ENCODE measurements around the gene ASB16. TPM values are rescaled to one million over a fixed set of nuclear protein-coding genes. Genes with fewer than 3 reads are reported as not detected.
A peak's percentile ranks its signal among the peaks of the same experiment; 100 is the strongest.

ASB16 gene
- total RNA-seq, 1 experiment from 2014 or later, result 0.37 TPM

- BruUV-seq (replicated peaks), result no TSS peak
- no peaks in the 10 kb centered on the region for H3K9me2 ChIP-seq (ENCODE audit: insufficient read depth)
- TF ChIP-seq POLR2AphosphoS5 (IDR thresholded peaks at IDR 0.05; ENCODE audit: low read depth, low read length), result no peak
- TF ChIP-seq YY1 (IDR thresholded peaks at IDR 0.05; ENCODE audit: extremely low read depth, insufficient replicate concordance, low read depth, low read length), result no peak
- TF ChIP-seq ELF1 (IDR thresholded peaks at IDR 0.05; ENCODE audit: borderline replicate concordance, low read depth), result no peak
- TF ChIP-seq SRF (IDR thresholded peaks at IDR 0.05; ENCODE audit: low read depth), result no peak
- no peak for TF ChIP-seq EZH2phosphoT487 (IDR thresholded peaks at IDR 0.05; ENCODE audit: borderline replicate concordance)
- no peak for TF ChIP-seq MAX (IDR thresholded peaks at IDR 0.05)
- TF ChIP-seq RAD21 (IDR thresholded peaks at IDR 0.05; ENCODE audit: low read depth), result no peak
- no peak for TF ChIP-seq EGR1 (IDR thresholded peaks at IDR 0.05; ENCODE audit: low read depth)
- no peak for TF ChIP-seq CTCF (IDR thresholded peaks at IDR 0.05 in 2 of 3, conservative IDR thresholded peaks at IDR 0.05 in 1 of 3; ENCODE audit: borderline replicate concordance in 1 of 3, insufficient read depth in 1 of 3, low read depth in 2 of 3, low read length in 2 of 3)
- TF ChIP-seq TCF7L2 (IDR thresholded peaks at IDR 0.05; ENCODE audit: borderline replicate concordance, extremely low read depth, insufficient read depth, insufficient read length), result no peak
- no peak for TF ChIP-seq ZFX (IDR thresholded peaks at IDR 0.05)
- peaks cover 25% of the 10 kb centered on the region for H3K79me2 ChIP-seq (ENCODE audit: insufficient read depth, low read length)
- peaks cover 24 to 30% of the 10 kb centered on the region in 2 experiments for H3K36me3 ChIP-seq (ENCODE audit: control insufficient read depth in 1 of 2, insufficient read depth in 2 of 2, low read length in 2 of 2)
- no peaks in the 10 kb centered on the region for H3K27me3 ChIP-seq (ENCODE audit: insufficient read depth, low read length)
- H3K9me3 ChIP-seq (ENCODE audit: control insufficient read depth in 1 of 2, insufficient read depth in 1 of 2, low read depth in 1 of 2, low read length in 2 of 2), result no peaks in the 10 kb centered on the region
- H3K9ac ChIP-seq (ENCODE audit: low read length), result peak overlapping the region; percentile 94; the same call in 1 of the 2 replicates
- RAD21 ChIA-PET (ENCODE audit: low non-redundant PET in 1 of 2, low total read pairs in 2 of 2, uncharacterized antibody in 2 of 2, unreplicated experiment in 2 of 2), result no interaction called here
- intact Hi-C loops (cut with micrococcal nuclease), result no loop called here
- no peak for ATAC-seq
- peaks cover 13 to 23% of the 10 kb centered on the region in 2 experiments for H3K4me1 ChIP-seq (ENCODE audit: control insufficient read depth in 1 of 2, insufficient read depth in 2 of 2, low read length in 2 of 2)
- DNase-seq (ENCODE audit: low read depth, low spot score), result no peak
- H4K20me1 ChIP-seq (ENCODE audit: insufficient read depth), result no peaks in the 10 kb centered on the region
- POLR2A ChIA-PET, result interaction anchor here (0.6 kb wide), 1 partner anchor 11 kb away, joined by 4 read pairs; no protein-coding TSS in a partner anchor
- H3K4me3 ChIP-seq (replicated peaks in 1 of 2; ENCODE audit: low read depth in 1 of 2, low read length in 2 of 2), result no peak overlapping the region
- CTCF ChIA-PET, result no interaction called here
- peak overlapping the region; percentile 98; the same call in 1 of the 2 replicates for H3K27ac ChIP-seq (ENCODE audit: low read depth, low read length)
- H3K4me2 ChIP-seq (ENCODE audit: low read length), result no peak overlapping the region
- H2AFZ ChIP-seq (ENCODE audit: low read depth, low read length, poor library complexity, severe bottlenecking), result no peak overlapping the region
Measured at GRCh38 chr17:44197107-44197506, 26.6 kb downstream of the ASB16 start.

Data from HCT116 (cell line).